Tibial nerve (tissue), 4 donors: ENCODE results near the gene PPP1R14B.

Experiments
- CTCF ChIP-seq, 5 experiments: fragments of 200-600 bp in 3 of 5; fragments of 450-650 bp in 2 of 5; sonication (generic) in 3 of 5; IDR thresholded peaks; one replicate each; pipeline ENCODE4 v1.5.1; 2016 to 2019; ENCODE audit warnings: antibody characterized with exemption in 5 of 5, mild to moderate bottlenecking in 3 of 5, moderate library complexity in 2 of 5
- EP300 ChIP-seq, 2 donors: sonication (generic); formaldehyde crosslinking; IDR thresholded peaks; one replicate each; pipeline ENCODE4 v1.6.1; 2017; ENCODE audit warnings: antibody characterized with exemption in 2 of 2, mild to moderate bottlenecking in 1 of 2
- POLR2A ChIP-seq, 2 donors: fragments of 450-650 bp; IDR thresholded peaks; one replicate each; pipeline ENCODE4 v1.6.1; 2017; ENCODE audit warnings: antibody characterized with exemption in 2 of 2, mild to moderate bottlenecking in 2 of 2, moderate library complexity in 2 of 2

GRCh38 chr11:64227405-64227956 lies 19.3 kb downstream of the PPP1R14B start:
- no peak for TF ChIP-seq CTCF (IDR thresholded peaks at IDR 0.05)
- no peak for TF ChIP-seq POLR2A (IDR thresholded peaks at IDR 0.05)
- no peak for TF ChIP-seq EP300 (IDR thresholded peaks at IDR 0.05)
